Calu3 (cell line): Measurements from ENCODE around the gene APBA2. TPM values are rescaled to one million over a fixed set of nuclear protein-coding genes. Genes with fewer than 3 reads are reported as not detected.

ENCODE experiments used
- BruUV-seq: library from RNA; stranded (reverse); fragments of 400-500 nt; replicated peaks from 2 replicates; lab custom pipeline; 2021; lab: Mats Ljungman, UMichigan
- CTCF ChIA-PET: fragments of 300-600 bp; sonication (Branson Sonifier 250); formaldehyde crosslinking; loops from one replicate; lab custom pipeline; 2022; ENCODE audit warnings: antibody characterized with exemption; lab: Charles Lee
- DNase-seq: peaks from one replicate; pipeline ENCODE4 v3.0.0; 2022
- H3K27ac Mint-ChIP-seq: one replicate; pipeline ENCODE4 v1.8.0; 2022; ENCODE audit warnings: mixed read lengths; ENCODE audit not compliant: unreplicated experiment
- H3K27me3 Mint-ChIP-seq: one replicate; pipeline ENCODE4 v1.8.0; 2022; ENCODE audit warnings: mixed read lengths; ENCODE audit not compliant: unreplicated experiment
- H3K36me3 Mint-ChIP-seq: one replicate; pipeline ENCODE4 v1.8.0; 2022; ENCODE audit warnings: mild to moderate bottlenecking, moderate library complexity, mixed read lengths; ENCODE audit not compliant: insufficient read depth, unreplicated experiment
- H3K4me1 Mint-ChIP-seq: one replicate; pipeline ENCODE4 v1.8.0; 2022; ENCODE audit warnings: mild to moderate bottlenecking, low read depth, mixed read lengths; ENCODE audit not compliant: unreplicated experiment
- H3K4me3 Mint-ChIP-seq: one replicate; pipeline ENCODE4 v1.8.0; 2022; ENCODE audit warnings: mild to moderate bottlenecking, low read depth, moderate library complexity, mixed read lengths; ENCODE audit not compliant: unreplicated experiment
- H3K9me3 Mint-ChIP-seq: one replicate; pipeline ENCODE4 v1.8.0; 2022; ENCODE audit warnings: low read depth, mixed read lengths; ENCODE audit not compliant: unreplicated experiment
- intact Hi-C: fragments of 100-400 bp; cut with micrococcal nuclease; formaldehyde crosslinking; loops from one replicate; pipeline ENCODE4 v1.10.0; 2022; ENCODE audit not compliant: unreplicated experiment
- total RNA-seq: library from RNA; stranded (reverse); gene quantifications from 2 replicates; pipeline ENCODE4 v1.2.3, GENCODE V29; 2022
- TF ChIP-seq, protein P1 (sequence below): fragments of 200-600 bp; IDR thresholded peaks from one replicate; pipeline ENCODE4 v1.8.0; 2022; ENCODE audit warnings: antibody characterized with exemption; ENCODE audit not compliant: unreplicated experiment

APBA2 gene
- total RNA-seq, 1 experiment from 2014 or later: not detected

DNA sequence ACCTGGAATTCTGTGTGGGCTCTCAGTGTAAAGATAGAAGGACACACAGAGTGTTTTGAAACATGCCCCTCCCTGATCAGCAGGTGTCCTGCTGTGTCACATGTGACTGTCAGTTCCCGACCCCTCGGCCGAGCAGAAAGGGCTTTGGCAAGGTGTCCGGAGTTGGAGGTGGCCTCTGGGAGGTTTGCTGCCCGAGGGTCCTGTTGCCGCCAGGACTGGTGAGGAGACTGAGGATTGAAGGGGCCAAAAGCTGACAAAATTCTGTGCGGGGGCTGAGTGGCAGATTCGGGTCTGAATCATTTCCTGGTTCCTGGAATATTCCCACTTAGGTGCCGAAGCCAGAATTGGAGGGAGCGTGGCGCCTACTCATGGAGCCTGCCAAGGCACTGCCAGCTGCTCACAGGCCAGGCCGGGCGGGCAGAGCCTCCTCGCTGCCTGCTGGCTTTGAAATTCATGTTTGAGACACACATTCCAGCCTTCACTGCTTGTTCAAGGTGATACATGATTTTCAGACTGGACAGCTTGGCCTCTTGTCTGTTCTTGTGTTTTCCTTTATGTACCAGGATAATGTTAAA, 83.8 kb downstream of the APBA2 start:
- Mint-ChIP-seq H3K4me1 (no peaks in the 10 kb centered on the region), H3K27me3 (no peaks in the 10 kb centered on the region), H3K4me3 (no peak overlapping the region), H3K27ac (no peak overlapping the region), H3K9me3 (no peaks in the 10 kb centered on the region), H3K36me3 (no peaks in the 10 kb centered on the region)
- CTCF ChIA-PET: no interaction called here
- no peak for DNase-seq
- TF ChIP-seq, protein P1, sequence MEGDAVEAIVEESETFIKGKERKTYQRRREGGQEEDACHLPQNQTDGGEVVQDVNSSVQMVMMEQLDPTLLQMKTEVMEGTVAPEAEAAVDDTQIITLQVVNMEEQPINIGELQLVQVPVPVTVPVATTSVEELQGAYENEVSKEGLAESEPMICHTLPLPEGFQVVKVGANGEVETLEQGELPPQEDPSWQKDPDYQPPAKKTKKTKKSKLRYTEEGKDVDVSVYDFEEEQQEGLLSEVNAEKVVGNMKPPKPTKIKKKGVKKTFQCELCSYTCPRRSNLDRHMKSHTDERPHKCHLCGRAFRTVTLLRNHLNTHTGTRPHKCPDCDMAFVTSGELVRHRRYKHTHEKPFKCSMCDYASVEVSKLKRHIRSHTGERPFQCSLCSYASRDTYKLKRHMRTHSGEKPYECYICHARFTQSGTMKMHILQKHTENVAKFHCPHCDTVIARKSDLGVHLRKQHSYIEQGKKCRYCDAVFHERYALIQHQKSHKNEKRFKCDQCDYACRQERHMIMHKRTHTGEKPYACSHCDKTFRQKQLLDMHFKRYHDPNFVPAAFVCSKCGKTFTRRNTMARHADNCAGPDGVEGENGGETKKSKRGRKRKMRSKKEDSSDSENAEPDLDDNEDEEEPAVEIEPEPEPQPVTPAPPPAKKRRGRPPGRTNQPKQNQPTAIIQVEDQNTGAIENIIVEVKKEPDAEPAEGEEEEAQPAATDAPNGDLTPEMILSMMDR: no peak
- intact Hi-C loops: no loop called here
- no TSS peak for BruUV-seq

DNA sequence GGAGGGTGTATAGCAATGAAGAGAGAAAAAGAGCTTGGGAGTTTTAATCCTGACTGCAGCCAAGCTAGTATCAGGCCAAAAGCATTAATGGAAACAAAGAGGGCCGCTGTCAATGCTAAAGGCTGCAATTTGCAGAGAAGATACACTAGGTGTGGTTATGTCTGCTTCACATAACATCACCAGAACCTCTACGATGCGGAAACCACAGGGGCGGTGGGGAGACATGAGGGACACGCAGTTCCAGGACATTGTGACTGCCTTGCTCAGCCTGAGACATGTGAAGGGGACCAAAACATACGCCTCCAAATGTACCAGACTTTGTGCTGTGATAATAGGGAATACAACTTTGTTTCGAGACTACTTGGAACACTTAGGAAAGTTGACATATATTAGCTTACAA, 88.4 kb downstream of the APBA2 start:
- no peaks in the 10 kb centered on the region for H3K27me3 Mint-ChIP-seq
- H3K36me3 Mint-ChIP-seq: no peaks in the 10 kb centered on the region
- H3K4me1 Mint-ChIP-seq: no peaks in the 10 kb centered on the region
- CTCF ChIA-PET: no interaction called here
- no peak overlapping the region for H3K27ac Mint-ChIP-seq
- peaks cover 1% of the 10 kb centered on the region for H3K9me3 Mint-ChIP-seq
- no TSS peak for BruUV-seq
- intact Hi-C loops: no loop called here
- DNase-seq: no peak
- no peak overlapping the region for H3K4me3 Mint-ChIP-seq
- TF ChIP-seq, protein P1: no peak

DNA sequence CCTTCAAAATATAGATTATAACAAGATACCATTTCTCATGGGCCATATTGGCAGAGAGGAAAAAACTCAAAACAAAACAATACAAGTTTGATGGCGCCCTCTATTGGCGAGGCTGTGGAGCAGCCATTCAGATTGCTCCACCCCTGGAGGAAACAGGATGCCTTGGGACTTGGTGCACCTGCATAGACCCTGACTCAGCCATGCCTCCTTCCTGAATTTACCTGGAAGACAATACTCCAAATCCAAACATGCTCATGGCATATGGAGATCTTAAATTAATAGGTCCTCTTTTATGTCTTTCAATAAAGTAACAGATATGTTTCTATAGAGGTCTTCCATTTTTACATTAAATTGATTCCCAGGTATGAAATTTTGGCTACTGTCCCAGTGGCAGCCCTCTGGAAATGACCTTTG, 90.0 kb downstream of the APBA2 start:
- Mint-ChIP-seq H3K4me1 (no peaks in the 10 kb centered on the region), H3K27ac (no peak overlapping the region), H3K4me3 (no peak overlapping the region), H3K36me3 (no peaks in the 10 kb centered on the region), H3K9me3 (peaks cover 2% of the 10 kb centered on the region), H3K27me3 (no peaks in the 10 kb centered on the region)
- TF ChIP-seq, protein P1: no peak
- intact Hi-C loops: no loop called here
- DNase-seq: no peak
- BruUV-seq: no TSS peak
- CTCF ChIA-PET: no interaction called here

DNA sequence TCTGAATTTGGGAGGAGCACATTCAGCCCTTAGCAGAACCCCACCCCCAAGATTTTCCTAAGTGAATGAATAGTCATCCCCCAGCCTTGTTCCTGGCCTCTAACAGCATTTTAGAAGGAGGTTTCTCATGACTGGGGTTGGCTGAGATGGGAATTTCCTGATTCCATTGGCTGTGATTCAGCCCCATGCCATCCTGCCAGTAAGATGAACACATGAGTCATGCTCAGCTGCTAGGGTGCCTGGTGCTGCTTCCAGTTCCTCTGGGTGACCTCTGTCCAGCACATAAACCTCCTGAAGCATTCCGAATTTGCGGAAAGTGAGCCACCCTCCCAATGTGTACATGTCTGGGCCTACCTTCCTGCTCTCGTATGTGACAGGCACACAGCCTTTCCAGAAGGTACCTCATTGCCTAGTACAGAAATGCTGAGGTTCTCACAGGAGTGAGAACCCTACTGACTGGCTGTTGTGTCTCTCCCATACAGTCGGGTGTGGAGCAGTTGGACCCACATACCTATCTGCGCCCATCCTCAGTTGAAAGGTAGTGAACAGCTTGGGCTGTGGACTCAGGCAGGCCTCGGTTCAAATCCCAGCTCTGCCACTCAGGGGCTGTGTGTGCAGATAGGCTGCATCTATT, 91.7 kb downstream of the APBA2 start:
- H3K4me1 Mint-ChIP-seq: no peaks in the 10 kb centered on the region
- intact Hi-C loops: no loop called here
- H3K27me3 Mint-ChIP-seq: no peaks in the 10 kb centered on the region
- H3K27ac Mint-ChIP-seq: no peak overlapping the region
- peak; percentile 4 for DNase-seq
- CTCF ChIA-PET: no interaction called here
- TF ChIP-seq, protein P1: no peak
- H3K4me3 Mint-ChIP-seq: no peak overlapping the region
- peaks cover 2% of the 10 kb centered on the region for H3K9me3 Mint-ChIP-seq
- no TSS peak for BruUV-seq
- no peaks in the 10 kb centered on the region for H3K36me3 Mint-ChIP-seq
